ENCODE results near the gene LRMDA.

- no peak for TF ChIP-seq REST (IDR thresholded peaks at IDR 0.05; ENCODE audit: low read depth)
- TF ChIP-seq CTCF (IDR thresholded peaks at IDR 0.05 in 2 of 3, conservative IDR thresholded peaks at IDR 0.05 in 1 of 3; ENCODE audit: borderline replicate concordance in 1 of 3, insufficient read depth in 1 of 3, low read depth in 2 of 3, low read length in 2 of 3) = no peak
- no peak for TF ChIP-seq POLR2AphosphoS5 (IDR thresholded peaks at IDR 0.05; ENCODE audit: low read depth, low read length)
- no peak for TF ChIP-seq MAX (IDR thresholded peaks at IDR 0.05)
- TF ChIP-seq POLR2A (IDR thresholded peaks at IDR 0.05; ENCODE audit: borderline replicate concordance, extremely low read depth, insufficient read depth, insufficient read length) = no peak
- no peak for TF ChIP-seq EZH2 (IDR thresholded peaks at IDR 0.05)
Observed at GRCh38 chr10:75681334-75681733, 249.9 kb downstream of the LRMDA start.

All from HCT116 (cell line).